ENCODE data around the gene POC1A. TPM values are rescaled to one million over a fixed set of nuclear protein-coding genes. Genes with fewer than 3 reads are reported as not detected.

POC1A gene
- total and polyA plus RNA-seq, 2 donors (not counting 1 experiment from before 2014, with no cell fraction given) = 3.8 to 17.7 TPM

GRCh38 chr3:52140769-52141168, 13.5 kb downstream of the POC1A start:
- no peaks in the 10 kb centered on the region for H3K9me3 ChIP-seq (ENCODE audit: control insufficient read depth, insufficient read depth, low read depth, low read length)
- H3K4me1 ChIP-seq (ENCODE audit: control insufficient read depth, extremely low read depth, insufficient read depth, low read length) = no peaks in the 10 kb centered on the region
- no peaks in the 10 kb centered on the region for H3K27me3 ChIP-seq (ENCODE audit: control insufficient read depth, insufficient read depth, low read length)
- no peak overlapping the region for H3K4me2 ChIP-seq (ENCODE audit: extremely low read depth, insufficient read depth, low read length)
- H3K4me3 ChIP-seq (replicated peaks in 1 of 4; ENCODE audit: control extremely low read depth in 1 of 4, insufficient read depth in 1 of 4, low read depth in 3 of 4, low read length in 4 of 4) = no peak overlapping the region
- DNase-seq (ENCODE audit: low read depth in 2 of 2) = no peak
- no peak overlapping the region for H3K9ac ChIP-seq (ENCODE audit: insufficient read depth, low read length)
- H3K36me3 ChIP-seq (ENCODE audit: control insufficient read depth, insufficient read depth, low read length) = peaks cover 9% of the 10 kb centered on the region
- H4K20me1 ChIP-seq (ENCODE audit: control insufficient read depth, extremely low read depth, insufficient read depth, low read length) = no peaks in the 10 kb centered on the region
- H2AFZ ChIP-seq (ENCODE audit: low read length) = no peak overlapping the region
- no peaks in the 10 kb centered on the region for H3K79me2 ChIP-seq (ENCODE audit: control insufficient read depth, insufficient read depth, low read length)
- H3K27ac ChIP-seq (ENCODE audit: insufficient read depth, low read length) = no peak overlapping the region
- TF ChIP-seq EZH2 (IDR thresholded peaks at IDR 0.05; ENCODE audit: low read length, missing control alignments) = no peak
- no peak for TF ChIP-seq CTCF (conservative IDR thresholded peaks at IDR 0.05 in 1 of 2, IDR thresholded peaks at IDR 0.05 in 1 of 2; ENCODE audit: low read depth in 1 of 2, low read length in 2 of 2)

- Histone ChIP-seq H3K9ac (ENCODE audit: insufficient read depth, low read length) (no peak overlapping the region), H3K9me3 (ENCODE audit: control insufficient read depth, insufficient read depth, low read depth, low read length) (no peaks in the 10 kb centered on the region), H3K4me1 (ENCODE audit: control insufficient read depth, extremely low read depth, insufficient read depth, low read length) (no peaks in the 10 kb centered on the region), H3K4me2 (ENCODE audit: extremely low read depth, insufficient read depth, low read length) (no peak overlapping the region), H3K27me3 (ENCODE audit: control insufficient read depth, insufficient read depth, low read length) (no peaks in the 10 kb centered on the region), H3K36me3 (ENCODE audit: control insufficient read depth, insufficient read depth, low read length) (peaks cover 9% of the 10 kb centered on the region), H3K79me2 (ENCODE audit: control insufficient read depth, insufficient read depth, low read length) (no peaks in the 10 kb centered on the region), H4K20me1 (ENCODE audit: control insufficient read depth, extremely low read depth, insufficient read depth, low read length) (no peaks in the 10 kb centered on the region), H3K4me3 (replicated peaks in 1 of 4; ENCODE audit: control extremely low read depth in 1 of 4, insufficient read depth in 1 of 4, low read depth in 3 of 4, low read length in 4 of 4) (no peak overlapping the region), H3K27ac (ENCODE audit: insufficient read depth, low read length) (no peak overlapping the region), H2AFZ (ENCODE audit: low read length) (no peak overlapping the region)
- DNase-seq (ENCODE audit: low read depth in 2 of 2) = no peak
- TF ChIP-seq EZH2 (IDR thresholded peaks at IDR 0.05; ENCODE audit: low read length, missing control alignments) (no peak), CTCF (conservative IDR thresholded peaks at IDR 0.05 in 1 of 2, IDR thresholded peaks at IDR 0.05 in 1 of 2; ENCODE audit: low read depth in 1 of 2, low read length in 2 of 2) (no peak)
Measured at GRCh38 chr3:52140000-52140399, 14.2 kb downstream of the POC1A start.

- Histone ChIP-seq H3K36me3 (ENCODE audit: control insufficient read depth, insufficient read depth, low read length) (peaks cover 5% of the 10 kb centered on the region), H3K4me2 (ENCODE audit: extremely low read depth, insufficient read depth, low read length) (no peak overlapping the region), H4K20me1 (ENCODE audit: control insufficient read depth, extremely low read depth, insufficient read depth, low read length) (no peaks in the 10 kb centered on the region), H3K79me2 (ENCODE audit: control insufficient read depth, insufficient read depth, low read length) (no peaks in the 10 kb centered on the region), H3K4me3 (replicated peaks in 1 of 4; ENCODE audit: control extremely low read depth in 1 of 4, insufficient read depth in 1 of 4, low read depth in 3 of 4, low read length in 4 of 4) (no peak overlapping the region), H3K27ac (ENCODE audit: insufficient read depth, low read length) (no peak overlapping the region), H3K4me1 (ENCODE audit: control insufficient read depth, extremely low read depth, insufficient read depth, low read length) (no peaks in the 10 kb centered on the region), H2AFZ (ENCODE audit: low read length) (no peak overlapping the region), H3K27me3 (ENCODE audit: control insufficient read depth, insufficient read depth, low read length) (no peaks in the 10 kb centered on the region), H3K9ac (ENCODE audit: insufficient read depth, low read length) (no peak overlapping the region), H3K9me3 (ENCODE audit: control insufficient read depth, insufficient read depth, low read depth, low read length) (no peaks in the 10 kb centered on the region)
- DNase-seq (ENCODE audit: low read depth in 2 of 2) = no peak
- TF ChIP-seq EZH2 (IDR thresholded peaks at IDR 0.05; ENCODE audit: low read length, missing control alignments) (no peak), CTCF (conservative IDR thresholded peaks at IDR 0.05 in 1 of 2, IDR thresholded peaks at IDR 0.05 in 1 of 2; ENCODE audit: low read depth in 1 of 2, low read length in 2 of 2) (no peak)
Measured at GRCh38 chr3:52137311-52137710, 16.9 kb downstream of the POC1A start.

Data from fibroblast of lung (primary cell).